Smooth muscle cell (in vitro differentiated cells): ENCODE measurements around the gene TREX2. TPM values are rescaled to one million over a fixed set of nuclear protein-coding genes. Genes with fewer than 3 reads are reported as not detected.

Experiments
- DNase-seq: peaks from one replicate; lab custom pipeline; 2025; ENCODE audit not compliant: unreplicated experiment; lab: John Stamatoyannopoulos, UW
- H2AFZ ChIP-seq: fragments of 200-600 bp; sonication (generic); 2 replicates; pipeline ENCODE4 v1.6.0; 2016; ENCODE audit warnings: antibody characterized with exemption, low read depth, mild to moderate bottlenecking
- H3F3A ChIP-seq: fragments of 200-600 bp; sonication (generic); 2 replicates; pipeline ENCODE4 v1.6.0; 2017; ENCODE audit warnings: antibody characterized with exemption, low read depth
- H3K27ac ChIP-seq: fragments of 200-600 bp; sonication (generic); 2 replicates; pipeline ENCODE4 v1.5.1; 2016; ENCODE audit warnings: low read depth, mild to moderate bottlenecking
- H3K27me3 ChIP-seq: fragments of 200-600 bp; sonication (generic); 2 replicates; pipeline ENCODE4 v1.6.1; 2016; ENCODE audit warnings: low read depth, mild to moderate bottlenecking
- H3K36me3 ChIP-seq: fragments of 200-600 bp; sonication (generic); 2 replicates; pipeline ENCODE4 v1.5.1; 2016; ENCODE audit warnings: low read depth
- H3K4me1 ChIP-seq: fragments of 200-600 bp; sonication (generic); 2 replicates; pipeline ENCODE4 v1.5.1; 2016; ENCODE audit warnings: low read depth
- H3K4me2 ChIP-seq: fragments of 200-600 bp; sonication (generic); 2 replicates; pipeline ENCODE4 v1.6.0; 2016; ENCODE audit warnings: mild to moderate bottlenecking
- H3K4me3 ChIP-seq: fragments of 200-600 bp; sonication (generic); 2 replicates; pipeline ENCODE4 v1.5.1; 2016; ENCODE audit warnings: mild to moderate bottlenecking
- H3K79me2 ChIP-seq: fragments of 200-600 bp; sonication (generic); 2 replicates; pipeline ENCODE4 v1.6.0; 2016; ENCODE audit warnings: low read depth, mild to moderate bottlenecking
- H3K9ac ChIP-seq: fragments of 200-600 bp; sonication (generic); 2 replicates; pipeline ENCODE4 v1.6.0; 2016; ENCODE audit warnings: low read depth
- H3K9me3 ChIP-seq: fragments of 200-600 bp; sonication (generic); replicated peaks from 2 replicates; pipeline ENCODE4 v1.5.1; 2016; ENCODE audit warnings: low read depth
- H4K20me1 ChIP-seq: fragments of 200-600 bp; sonication (generic); 2 replicates; pipeline ENCODE4 v1.6.0; 2016; ENCODE audit warnings: low read depth
- CTCF ChIP-seq: fragments of 200-600 bp; sonication (generic); IDR thresholded peaks from 2 replicates; pipeline ENCODE4 v1.5.1; 2017; ENCODE audit warnings: borderline replicate concordance, mild to moderate bottlenecking, antibody characterized with exemption; ENCODE audit not compliant: insufficient read depth, poor library complexity, severe bottlenecking
- WGBS: methylation state at CpG from one replicate; pipeline ENCODE4 v1.1.7; 2016; ENCODE audit warnings: low lambda C conversion rate; 5-methylcytosine and 5-hydroxymethylcytosine counted together
- polyA plus RNA-seq: library from polyadenylated mRNA; unstranded; fragments of >200 nt; fragmentation: Nextera tagmentation; extraction: Ambion mirVana; gene quantifications from 2 replicates; pipeline ENCODE4 v1.2.1, GENCODE V29; 2016
- total RNA-seq: library from RNA; depleted of rRNA; stranded (reverse); fragments of >200 nt; gene quantifications from 2 replicates; pipeline ENCODE4 v1.2.3, GENCODE V29; 2014

TREX2 gene
- total and polyA plus RNA-seq, 2 experiments from 2014 or later: 0.41 to 4.0 TPM

- Histone ChIP-seq H3K9me3 (no peaks in the 10 kb centered on the region), H3K27ac (peak overlapping the region; percentile 63), H3K79me2 (peaks cover 32% of the 10 kb centered on the region), H3K4me1 (peaks cover 5% of the 10 kb centered on the region), H3F3A (no peaks in the 10 kb centered on the region), H3K4me3 (no peak overlapping the region), H2AFZ (no peak overlapping the region), H3K27me3 (no peaks in the 10 kb centered on the region), H3K4me2 (peak overlapping the region; percentile 87), H3K9ac (no peak overlapping the region), H3K36me3 (no peaks in the 10 kb centered on the region), H4K20me1 (peaks cover 27% of the 10 kb centered on the region)
- whole genome bisulfite sequencing: 65% methylated on average over 12 of the region's 12 CpGs
- TF ChIP-seq CTCF: no peak
- DNase-seq: no peak
Observed at GRCh38 chrX:153494061-153494460, 48.2 kb upstream of the TREX2 start.

GRCh38 chrX:153493085-153493484 is 47.2 kb upstream of the TREX2 start:
- Histone ChIP-seq H3K79me2 (peaks cover 23% of the 10 kb centered on the region), H2AFZ (no peak overlapping the region), H3K4me2 (no peak overlapping the region), H3F3A (no peaks in the 10 kb centered on the region), H3K9ac (no peak overlapping the region), H3K4me1 (peaks cover 5% of the 10 kb centered on the region), H3K9me3 (no peaks in the 10 kb centered on the region), H3K36me3 (no peaks in the 10 kb centered on the region), H3K27me3 (no peaks in the 10 kb centered on the region), H4K20me1 (peaks cover 18% of the 10 kb centered on the region), H3K4me3 (no peak overlapping the region), H3K27ac (peak overlapping the region; percentile 63)
- no peak for DNase-seq
- TF ChIP-seq CTCF: no peak
- 69% methylated on average over 11 of the region's 11 CpGs for WGBS

- Histone ChIP-seq H3F3A (no peaks in the 10 kb centered on the region), H3K9me3 (no peaks in the 10 kb centered on the region), H3K36me3 (no peaks in the 10 kb centered on the region), H2AFZ (no peak overlapping the region), H3K9ac (no peak overlapping the region), H3K4me3 (no peak overlapping the region), H3K79me2 (peaks cover 18% of the 10 kb centered on the region), H3K4me1 (peaks cover 5% of the 10 kb centered on the region), H3K27me3 (no peaks in the 10 kb centered on the region), H3K27ac (no peak overlapping the region), H4K20me1 (peaks cover 12% of the 10 kb centered on the region), H3K4me2 (no peak overlapping the region)
- 83% methylated on average over 12 of the region's 12 CpGs for WGBS
- no peak for DNase-seq
- no peak for TF ChIP-seq CTCF
Observed at GRCh38 chrX:153492543-153492942, 46.7 kb upstream of the TREX2 start.

- DNase-seq: no peak
- Histone ChIP-seq H3F3A (no peaks in the 10 kb centered on the region), H3K4me2 (peak overlapping the region; percentile 17), H3K27me3 (no peaks in the 10 kb centered on the region), H3K79me2 (peaks cover 18% of the 10 kb centered on the region), H3K9me3 (no peaks in the 10 kb centered on the region), H3K9ac (no peak overlapping the region), H2AFZ (no peak overlapping the region), H3K36me3 (no peaks in the 10 kb centered on the region), H3K27ac (peak overlapping the region; percentile 31), H3K4me3 (no peak overlapping the region), H4K20me1 (peaks cover 12% of the 10 kb centered on the region), H3K4me1 (peaks cover 5% of the 10 kb centered on the region)
- TF ChIP-seq CTCF: no peak
- 57% methylated on average over 9 of the region's 11 CpGs for WGBS
Observed at GRCh38 chrX:153491918-153492317, 46.1 kb upstream of the TREX2 start.
